SK-N-SH (cell line): ENCODE measurements around the gene STRADB. TPM values are rescaled to one million over a fixed set of nuclear protein-coding genes. Genes with fewer than 3 reads are reported as not detected.

Source experiments
- CTCF ChIA-PET: fragments of 300-600, 350-600 bp; formaldehyde crosslinking; extraction: SDS; loops from one replicate; lab custom pipeline; 2021; lab: Yijun Ruan, JAX
- POLR2A ChIA-PET: fragments of 350-600 bp; sonication (Branson Sonifier 250); formaldehyde crosslinking; extraction: SDS; loops from one replicate; lab custom pipeline; 2020; ENCODE audit warnings: antibody characterized with exemption, inconsistent platforms; lab: Yijun Ruan, JAX
- DNase-seq: peaks from one replicate; pipeline ENCODE4 v3.0.0; 2012
- H2AFZ ChIP-seq: fragments of 200-600 bp; sonication (generic); 2 replicates; pipeline ENCODE4 v1.8.1; 2016; ENCODE audit warnings: antibody characterized with exemption, mild to moderate bottlenecking, low read depth
- H3F3A ChIP-seq: fragments of 200-600 bp; sonication (generic); replicated peaks from 2 replicates; pipeline ENCODE3; 2016; ENCODE audit warnings: antibody characterized with exemption, mild to moderate bottlenecking; ENCODE audit not compliant: insufficient read depth
- H3K27ac ChIP-seq, 2 experiments: fragments of 200-500 bp in 1 of 2; fragments of 200-600 bp in 1 of 2; sonication (Bioruptor generic) in 1 of 2; sonication (generic), shearing (Covaris generic) in 1 of 2; 2 replicates each; pipeline versions ENCODE4 v1.5.1 to v1.6.1; 2014 to 2016; ENCODE audit warnings: low read depth in 2 of 2, inconsistent platforms in 1 of 2, low read length in 1 of 2, mild to moderate bottlenecking in 1 of 2, mixed read lengths in 1 of 2
- H3K27me3 ChIP-seq: fragments of 200-600 bp; sonication (generic), shearing (Covaris generic); 2 replicates; pipeline ENCODE4 v1.6.1; 2016; ENCODE audit warnings: mixed run types; ENCODE audit not compliant: insufficient read depth
- H3K36me3 ChIP-seq, 2 experiments: fragments of 200-500 bp in 1 of 2; fragments of 200-600 bp in 1 of 2; sonication (Bioruptor generic) in 1 of 2; sonication (generic) in 1 of 2; replicated peaks in 1 of 2; 2 replicates each; pipeline versions ENCODE3 to v1.5.1; 2014 to 2016; ENCODE audit warnings: low read length in 1 of 2, mild to moderate bottlenecking in 1 of 2; ENCODE audit not compliant: insufficient read depth in 2 of 2, control insufficient read depth in 1 of 2
- H3K4me1 ChIP-seq, 2 experiments: fragments of 200-500 bp in 1 of 2; fragments of 200-600 bp in 1 of 2; sonication (Bioruptor generic) in 1 of 2; sonication (generic), shearing (Covaris generic) in 1 of 2; 2 replicates each; pipeline versions ENCODE4 v1.5.1 to v1.6.1; 2014 to 2016; ENCODE audit warnings: low read depth in 1 of 2, low read length in 1 of 2, mixed run types in 1 of 2; ENCODE audit not compliant: insufficient read depth in 2 of 2, control insufficient read depth in 1 of 2
- H3K4me2 ChIP-seq: fragments of 200-600 bp; sonication (generic), shearing (Covaris generic); 2 replicates; pipeline ENCODE4 v1.6.1; 2017; ENCODE audit warnings: mixed run types
- H3K4me3 ChIP-seq, 2 experiments: fragments of 200-500 bp in 1 of 2; fragments of 200-600 bp in 1 of 2; sonication (Bioruptor generic) in 1 of 2; sonication (generic), shearing (Covaris generic) in 1 of 2; 2 replicates each; pipeline versions ENCODE4 v1.5.1 to v1.8.1; 2014 to 2016; ENCODE audit warnings: low read depth in 2 of 2, inconsistent platforms in 1 of 2, low read length in 1 of 2, mild to moderate bottlenecking in 1 of 2, mixed read lengths in 1 of 2, moderate library complexity in 1 of 2
- H3K79me2 ChIP-seq: fragments of 200-600 bp; sonication (generic); 2 replicates; pipeline ENCODE4 v1.8.1; 2017; ENCODE audit warnings: mild to moderate bottlenecking; ENCODE audit not compliant: insufficient read depth
- H3K9ac ChIP-seq: fragments of 200-600 bp; sonication (generic); 2 replicates; pipeline ENCODE4 v1.6.1; 2017; ENCODE audit warnings: mixed run types
- H3K9me2 ChIP-seq: fragments of 200-600 bp; sonication (generic); 2 replicates; pipeline ENCODE4 v1.6.1; 2017; ENCODE audit warnings: mixed run types
- H3K9me3 ChIP-seq: fragments of 200-600 bp; sonication (generic); 2 replicates; pipeline ENCODE4 v1.6.1; 2017; ENCODE audit warnings: mixed run types, mild to moderate bottlenecking, moderate library complexity
- H4K20me1 ChIP-seq: fragments of 200-600 bp; sonication (generic); 2 replicates; pipeline ENCODE4 v1.6.1; 2017; ENCODE audit warnings: mild to moderate bottlenecking, mixed run types; ENCODE audit not compliant: insufficient read depth
- EP300 ChIP-seq, 2 experiments: IDR thresholded peaks; 2 replicates each; pipeline versions ENCODE4 v1.4.0 to v1.6.1; 2012; ENCODE audit warnings: borderline replicate concordance in 1 of 2, low read depth in 1 of 2, low read length in 1 of 2
- FOSL2 ChIP-seq: IDR thresholded peaks from 2 replicates; pipeline ENCODE4 v1.4.0; 2012; ENCODE audit warnings: low read depth, mild to moderate bottlenecking, moderate library complexity, borderline replicate concordance
- FOXM1 ChIP-seq: IDR thresholded peaks from 2 replicates; pipeline ENCODE4 v1.4.0; 2012; ENCODE audit warnings: low read depth, mild to moderate bottlenecking
- GABPA ChIP-seq: IDR thresholded peaks from 2 replicates; pipeline ENCODE4 v1.4.0; 2012; ENCODE audit warnings: low read depth, mild to moderate bottlenecking
- GATA2 ChIP-seq: sonication (generic); formaldehyde crosslinking; IDR thresholded peaks from 2 replicates; pipeline ENCODE4 v1.5.0; 2020; ENCODE audit warnings: mild to moderate bottlenecking, missing genetic modification reagents
- MEF2A ChIP-seq: IDR thresholded peaks from 2 replicates; pipeline ENCODE4 v1.4.0; 2012; ENCODE audit warnings: low read depth, borderline replicate concordance
- MXI1 ChIP-seq: IDR thresholded peaks from 2 replicates; pipeline ENCODE4 v1.6.1; 2012; ENCODE audit warnings: mild to moderate bottlenecking, low read depth, low read length, improper control_type of control experiment
- NFIC ChIP-seq: IDR thresholded peaks from 2 replicates; pipeline ENCODE4 v1.4.0; 2012; ENCODE audit warnings: borderline replicate concordance
- RAD21 ChIP-seq: IDR thresholded peaks from 2 replicates; pipeline ENCODE4 v1.6.1; 2012; ENCODE audit warnings: mild to moderate bottlenecking, low read length
- RFX5 ChIP-seq: IDR thresholded peaks from 2 replicates; pipeline ENCODE4 v1.6.1; 2012; ENCODE audit warnings: mild to moderate bottlenecking, improper control_type of control experiment, low read length
- SMC3 ChIP-seq: IDR thresholded peaks from 2 replicates; pipeline ENCODE4 v1.6.1; 2012; ENCODE audit warnings: low read depth, low read length, improper control_type of control experiment
- WGBS: methylation state at CpG from one replicate; pipeline ENCODE4 v1.1.6; 2017; ENCODE audit warnings: low lambda C conversion rate; 5-methylcytosine and 5-hydroxymethylcytosine counted together
- polyA plus RNA-seq, 3 experiments: library from polyadenylated mRNA; depleted of rRNA; stranded (reverse); fragments of >200 nt; gene quantifications; 2 replicates each; pipeline ENCODE4 v1.2.3, GENCODE V29; 2012
- TF ChIP-seq, protein P1 (sequence below): IDR thresholded peaks from 2 replicates; pipeline ENCODE4 v1.4.0; 2012; ENCODE audit warnings: low read depth
- TF ChIP-seq, protein P2 (sequence below): IDR thresholded peaks from 2 replicates; pipeline ENCODE4 v1.4.0; 2012; ENCODE audit warnings: low read depth, borderline replicate concordance
- TF ChIP-seq, protein P3 (sequence below): IDR thresholded peaks from 2 replicates; pipeline ENCODE4 v1.6.1; 2012; ENCODE audit warnings: mild to moderate bottlenecking, low read depth, low read length, moderate library complexity
- TF ChIP-seq, protein P4 (sequence below): fragments of 200-600 bp; sonication (generic); IDR thresholded peaks from 2 replicates; pipeline ENCODE4 v1.6.1; 2017; ENCODE audit warnings: antibody characterized with exemption, mild to moderate bottlenecking, moderate library complexity

STRADB gene
- polyA plus RNA-seq, 1 of the 3 experiments (the other 2 are of a cell fraction): 27.0 TPM

DNA sequence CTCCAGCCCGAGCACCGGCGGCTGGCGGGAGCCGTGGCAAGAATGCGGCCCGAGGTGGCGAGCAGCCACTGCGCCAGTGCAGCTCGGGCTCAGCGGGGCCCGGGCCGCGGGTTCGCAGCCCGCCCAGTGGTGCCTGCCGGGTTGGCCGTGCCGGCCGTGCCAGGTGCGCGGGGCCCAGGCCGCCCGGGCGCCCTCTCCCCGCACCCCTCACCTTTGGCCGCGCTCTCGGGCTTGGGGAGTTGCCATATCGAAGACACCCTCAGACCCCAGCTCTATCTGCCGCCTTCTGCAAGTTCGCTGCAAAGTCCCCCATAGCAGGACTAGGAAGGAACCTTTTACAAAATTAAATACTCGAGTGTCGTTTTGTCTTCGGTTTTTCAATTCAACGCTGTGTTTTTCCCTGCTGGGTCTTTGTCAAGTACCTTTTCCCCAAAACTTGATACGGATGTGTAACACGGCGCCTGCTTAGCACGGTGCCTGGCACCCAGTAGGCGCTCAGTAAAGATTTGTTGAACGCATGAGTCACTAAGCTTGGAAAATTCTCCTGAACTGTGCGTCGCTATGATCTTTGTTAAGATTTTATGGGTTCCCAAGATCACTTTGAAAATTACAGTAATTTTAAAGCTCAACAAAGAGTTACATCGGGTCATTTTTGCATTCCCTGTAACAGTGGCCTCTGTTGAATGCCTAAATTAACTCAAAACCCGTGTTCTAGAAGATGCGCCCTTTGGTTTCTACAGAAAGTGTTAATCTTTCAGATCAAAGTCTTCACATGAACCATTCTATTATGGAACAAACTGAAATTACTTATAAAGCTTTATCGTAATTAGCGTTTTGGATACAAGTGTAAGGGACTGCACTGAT lies 750 bp downstream of the STRADB start:
- ChIA-PET POLR2A (interaction anchor here (1.1 kb wide), 1 partner anchor 181 kb away, joined by 3 read pairs; no protein-coding TSS in a partner anchor), CTCF (interaction anchor here (0.6 to 3.7 kb wide), 11 partner anchors 9 to 220 kb away, joined by 3 to 16 read pairs (median 3); no protein-coding TSS in a partner anchor)

DNA sequence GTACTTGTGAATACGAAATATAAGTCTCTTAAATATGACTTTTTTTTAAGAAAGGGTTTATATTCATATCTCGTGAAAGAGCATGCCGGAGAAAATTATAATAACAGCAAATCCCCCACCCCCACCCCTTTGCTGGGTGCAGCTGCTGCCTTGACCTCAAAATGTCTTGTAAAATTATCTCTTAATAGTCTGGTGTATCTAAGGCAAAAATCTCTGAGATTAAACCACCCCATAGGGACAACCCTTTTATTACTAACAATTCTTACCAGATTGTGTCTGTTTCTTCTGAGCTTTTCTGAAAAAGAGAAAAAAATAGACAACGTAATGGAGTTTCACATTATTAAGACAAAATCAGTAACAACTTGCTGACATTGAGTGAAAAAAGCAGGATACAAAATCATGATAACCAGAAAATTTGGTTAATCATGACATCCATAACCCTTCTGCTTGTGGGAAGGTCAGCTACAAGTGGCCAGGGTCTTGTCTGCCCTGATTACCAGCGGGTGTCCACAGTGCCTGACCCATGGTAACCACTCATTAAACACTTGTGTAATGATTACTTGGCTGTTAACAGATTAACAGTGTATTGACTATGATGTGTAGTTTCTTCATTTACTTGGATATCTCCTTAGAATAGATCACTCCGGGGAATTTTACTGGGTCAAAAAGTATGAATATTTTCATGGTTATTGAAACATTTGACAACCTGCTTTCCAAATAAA lies 1.5 kb downstream of the STRADB start:
- H3K4me2 ChIP-seq: peak overlapping the region; percentile 80
- no peaks in the 10 kb centered on the region for H4K20me1 ChIP-seq
- peaks cover 44% of the 10 kb centered on the region for H3K79me2 ChIP-seq
- no peaks in the 10 kb centered on the region for H3K27me3 ChIP-seq
- ChIA-PET POLR2A (no interaction called here), CTCF (interaction anchor here (0.6 to 3.7 kb wide), 7 partner anchors 8 to 44 kb away, joined by 3 to 16 read pairs (median 3); no protein-coding TSS in a partner anchor)
- no peak for DNase-seq
- peaks cover 4% of the 10 kb centered on the region for H3F3A ChIP-seq
- H3K4me1 ChIP-seq: peaks cover 4 to 13% of the 10 kb centered on the region in 2 experiments; a peak in 3 of 4 replicates
- H3K4me3 ChIP-seq: peak overlapping the region; percentile 95 to 98; a peak in 2 of 4 replicates
- no peak overlapping the region for H2AFZ ChIP-seq
- H3K27ac ChIP-seq: no peak overlapping the region
- no peaks in the 10 kb centered on the region for H3K9me3 ChIP-seq
- H3K9me2 ChIP-seq: no peaks in the 10 kb centered on the region
- no peak overlapping the region for H3K9ac ChIP-seq
- WGBS: 92% methylated on average over 6 of the region's 6 CpGs
- peaks cover 19 to 20% of the 10 kb centered on the region in 2 experiments for H3K36me3 ChIP-seq
- TF ChIP-seq FOXM1 (no peak), RAD21 (no peak), EP300 (IDR thresholded peaks at IDR 0.05; ENCODE audit: borderline replicate concordance in 1 of 2, low read depth in 1 of 2, low read length in 1 of 2) (no peak), MEF2A (no peak), GATA2 (CRISPR knock-in tag) (no peak), GABPA (no peak), NFIC (no peak), MXI1 (no peak), RFX5 (no peak), FOSL2 (no peak)
- TF ChIP-seq, protein P1, sequence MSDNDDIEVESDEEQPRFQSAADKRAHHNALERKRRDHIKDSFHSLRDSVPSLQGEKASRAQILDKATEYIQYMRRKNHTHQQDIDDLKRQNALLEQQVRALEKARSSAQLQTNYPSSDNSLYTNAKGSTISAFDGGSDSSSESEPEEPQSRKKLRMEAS: no peak
- TF ChIP-seq, protein P2, sequence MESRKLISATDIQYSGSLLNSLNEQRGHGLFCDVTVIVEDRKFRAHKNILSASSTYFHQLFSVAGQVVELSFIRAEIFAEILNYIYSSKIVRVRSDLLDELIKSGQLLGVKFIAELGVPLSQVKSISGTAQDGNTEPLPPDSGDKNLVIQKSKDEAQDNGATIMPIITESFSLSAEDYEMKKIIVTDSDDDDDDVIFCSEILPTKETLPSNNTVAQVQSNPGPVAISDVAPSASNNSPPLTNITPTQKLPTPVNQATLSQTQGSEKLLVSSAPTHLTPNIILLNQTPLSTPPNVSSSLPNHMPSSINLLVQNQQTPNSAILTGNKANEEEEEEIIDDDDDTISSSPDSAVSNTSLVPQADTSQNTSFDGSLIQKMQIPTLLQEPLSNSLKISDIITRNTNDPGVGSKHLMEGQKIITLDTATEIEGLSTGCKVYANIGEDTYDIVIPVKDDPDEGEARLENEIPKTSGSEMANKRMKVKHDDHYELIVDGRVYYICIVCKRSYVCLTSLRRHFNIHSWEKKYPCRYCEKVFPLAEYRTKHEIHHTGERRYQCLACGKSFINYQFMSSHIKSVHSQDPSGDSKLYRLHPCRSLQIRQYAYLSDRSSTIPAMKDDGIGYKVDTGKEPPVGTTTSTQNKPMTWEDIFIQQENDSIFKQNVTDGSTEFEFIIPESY: no peak
- TF ChIP-seq, protein P3, sequence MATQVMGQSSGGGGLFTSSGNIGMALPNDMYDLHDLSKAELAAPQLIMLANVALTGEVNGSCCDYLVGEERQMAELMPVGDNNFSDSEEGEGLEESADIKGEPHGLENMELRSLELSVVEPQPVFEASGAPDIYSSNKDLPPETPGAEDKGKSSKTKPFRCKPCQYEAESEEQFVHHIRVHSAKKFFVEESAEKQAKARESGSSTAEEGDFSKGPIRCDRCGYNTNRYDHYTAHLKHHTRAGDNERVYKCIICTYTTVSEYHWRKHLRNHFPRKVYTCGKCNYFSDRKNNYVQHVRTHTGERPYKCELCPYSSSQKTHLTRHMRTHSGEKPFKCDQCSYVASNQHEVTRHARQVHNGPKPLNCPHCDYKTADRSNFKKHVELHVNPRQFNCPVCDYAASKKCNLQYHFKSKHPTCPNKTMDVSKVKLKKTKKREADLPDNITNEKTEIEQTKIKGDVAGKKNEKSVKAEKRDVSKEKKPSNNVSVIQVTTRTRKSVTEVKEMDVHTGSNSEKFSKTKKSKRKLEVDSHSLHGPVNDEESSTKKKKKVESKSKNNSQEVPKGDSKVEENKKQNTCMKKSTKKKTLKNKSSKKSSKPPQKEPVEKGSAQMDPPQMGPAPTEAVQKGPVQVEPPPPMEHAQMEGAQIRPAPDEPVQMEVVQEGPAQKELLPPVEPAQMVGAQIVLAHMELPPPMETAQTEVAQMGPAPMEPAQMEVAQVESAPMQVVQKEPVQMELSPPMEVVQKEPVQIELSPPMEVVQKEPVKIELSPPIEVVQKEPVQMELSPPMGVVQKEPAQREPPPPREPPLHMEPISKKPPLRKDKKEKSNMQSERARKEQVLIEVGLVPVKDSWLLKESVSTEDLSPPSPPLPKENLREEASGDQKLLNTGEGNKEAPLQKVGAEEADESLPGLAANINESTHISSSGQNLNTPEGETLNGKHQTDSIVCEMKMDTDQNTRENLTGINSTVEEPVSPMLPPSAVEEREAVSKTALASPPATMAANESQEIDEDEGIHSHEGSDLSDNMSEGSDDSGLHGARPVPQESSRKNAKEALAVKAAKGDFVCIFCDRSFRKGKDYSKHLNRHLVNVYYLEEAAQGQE: no peak

More for the DNA sequence above, 750 bp downstream of the STRADB start:
- Histone ChIP-seq H3K36me3 (peaks cover 14 to 16% of the 10 kb centered on the region in 2 experiments), H2AFZ (peak overlapping the region; percentile 61; the same call in 1 of the 2 replicates), H3K27me3 (no peaks in the 10 kb centered on the region), H3K9me3 (no peaks in the 10 kb centered on the region), H3K4me3 (peak overlapping the region; percentile 95 to 98), H3K9ac (peak overlapping the region; percentile 88; the same call in 1 of the 2 replicates), H3K27ac (peak overlapping the region; percentile 86 to 90; a peak in 3 of 4 replicates), H3K4me1 (peaks cover 6 to 13% of the 10 kb centered on the region in 2 experiments; a peak in 3 of 4 replicates), H3K9me2 (no peaks in the 10 kb centered on the region), H3F3A (peaks cover 4% of the 10 kb centered on the region), H3K4me2 (peak overlapping the region; percentile 80), H4K20me1 (no peaks in the 10 kb centered on the region), H3K79me2 (peaks cover 52% of the 10 kb centered on the region)
- TF ChIP-seq SMC3: no peak
- TF ChIP-seq, protein P4, sequence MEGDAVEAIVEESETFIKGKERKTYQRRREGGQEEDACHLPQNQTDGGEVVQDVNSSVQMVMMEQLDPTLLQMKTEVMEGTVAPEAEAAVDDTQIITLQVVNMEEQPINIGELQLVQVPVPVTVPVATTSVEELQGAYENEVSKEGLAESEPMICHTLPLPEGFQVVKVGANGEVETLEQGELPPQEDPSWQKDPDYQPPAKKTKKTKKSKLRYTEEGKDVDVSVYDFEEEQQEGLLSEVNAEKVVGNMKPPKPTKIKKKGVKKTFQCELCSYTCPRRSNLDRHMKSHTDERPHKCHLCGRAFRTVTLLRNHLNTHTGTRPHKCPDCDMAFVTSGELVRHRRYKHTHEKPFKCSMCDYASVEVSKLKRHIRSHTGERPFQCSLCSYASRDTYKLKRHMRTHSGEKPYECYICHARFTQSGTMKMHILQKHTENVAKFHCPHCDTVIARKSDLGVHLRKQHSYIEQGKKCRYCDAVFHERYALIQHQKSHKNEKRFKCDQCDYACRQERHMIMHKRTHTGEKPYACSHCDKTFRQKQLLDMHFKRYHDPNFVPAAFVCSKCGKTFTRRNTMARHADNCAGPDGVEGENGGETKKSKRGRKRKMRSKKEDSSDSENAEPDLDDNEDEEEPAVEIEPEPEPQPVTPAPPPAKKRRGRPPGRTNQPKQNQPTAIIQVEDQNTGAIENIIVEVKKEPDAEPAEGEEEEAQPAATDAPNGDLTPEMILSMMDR: 0 out of 2 replicates have a peak, but pooled peaks have one; percentile 4
- WGBS: 61% methylated on average over 19 of the region's 49 CpGs
- DNase-seq: no peak
